GM12878 (cell line): Measurements from ENCODE around the gene GCA. TPM values are rescaled to one million over a fixed set of nuclear protein-coding genes. Genes with fewer than 3 reads are reported as not detected.

Source experiments
- BACH1 ChIP-seq: fragments of 450-650 bp; IDR thresholded peaks from 2 replicates; pipeline ENCODE4 v1.6.1; 2017; ENCODE audit warnings: mild to moderate bottlenecking, borderline replicate concordance
- BRCA1 ChIP-seq: IDR thresholded peaks from 2 replicates; pipeline ENCODE4 v1.6.1; 2011; ENCODE audit warnings: low read depth, low read length, improper control_type of control experiment
- CUX1 ChIP-seq: IDR thresholded peaks from 2 replicates; pipeline ENCODE4 v1.6.1; 2012; ENCODE audit warnings: improper control_type of control experiment, low read depth, low read length; ENCODE audit not compliant: insufficient replicate concordance
- E4F1 ChIP-seq: fragments of 450-650 bp; IDR thresholded peaks from 2 replicates; pipeline ENCODE4 v1.6.1; 2018; ENCODE audit warnings: borderline replicate concordance, mild to moderate bottlenecking; ENCODE audit not compliant: partially characterized antibody
- ELK1 ChIP-seq: IDR thresholded peaks from 2 replicates; pipeline ENCODE4 v1.6.1; 2012; ENCODE audit warnings: low read depth, low read length, improper control_type of control experiment
- EP300 ChIP-seq, 2 experiments: fragments of 150-350 bp in 1 of 2; IDR thresholded peaks; 2 replicates each; pipeline ENCODE4 v1.6.1; 2011 to 2012; ENCODE audit warnings: low read depth in 2 of 2, low read length in 2 of 2, borderline replicate concordance in 1 of 2, improper control_type of control experiment in 1 of 2, inconsistent platforms in 1 of 2; ENCODE audit not compliant: control insufficient read depth in 1 of 2
- IKZF1 ChIP-seq: fragments of 450-650 bp; conservative IDR thresholded peaks from 2 replicates; pipeline ENCODE4 v1.6.1; 2017; ENCODE audit warnings: antibody characterized with exemption, mild to moderate bottlenecking
- IKZF2 ChIP-seq, 2 experiments: fragments of 450-650 bp; IDR thresholded peaks; 2 replicates each; pipeline ENCODE4 v1.6.1; 2017; ENCODE audit warnings: mild to moderate bottlenecking in 2 of 2, moderate library complexity in 2 of 2
- KDM1A ChIP-seq: fragments of 200-600 bp; sonication (generic); IDR thresholded peaks from 2 replicates; pipeline ENCODE4 v1.6.1; 2016; ENCODE audit warnings: borderline replicate concordance
- MYC ChIP-seq: IDR thresholded peaks from 2 replicates; pipeline ENCODE4 v1.6.1; 2011; ENCODE audit warnings: mild to moderate bottlenecking, low read length, moderate library complexity, inconsistent platforms; ENCODE audit not compliant: insufficient read depth, insufficient replicate concordance, insufficient read length, severe bottlenecking
- PKNOX1 ChIP-seq: fragments of 450-650 bp; IDR thresholded peaks from 2 replicates; pipeline ENCODE4 v1.6.1; 2016; ENCODE audit warnings: mild to moderate bottlenecking
- RBBP5 ChIP-seq: fragments of 200-600 bp; sonication (generic); conservative IDR thresholded peaks from 2 replicates; pipeline ENCODE4 v1.6.1; 2016
- RELB ChIP-seq: fragments of 450-650 bp; IDR thresholded peaks from 2 replicates; pipeline ENCODE4 v1.6.1; 2017; ENCODE audit warnings: low read depth, mild to moderate bottlenecking, moderate library complexity
- polyA plus RNA-seq, 11 experiments: library from polyadenylated mRNA; depleted of rRNA in 4 of 11; unstranded in 6 of 11; stranded (reverse) in 5 of 11; fragments of >200 nt; fragmentation: Nextera tagmentation in 4 of 11; fragmentation: Illumina TruSeq in 1 of 11; extraction: Ambion mirVana in 4 of 11; extraction: Trizol in 1 of 11; gene quantifications; 1 replicate in 1 of 11; 2 replicates in 10 of 11; pipeline versions ENCODE4 v1.2.1 to v1.2.3, GENCODE V29; 2011 to 2016; ENCODE audit warnings: inconsistent platforms in 2 of 11, missing spikeins in 2 of 11, low read depth in 1 of 11
- total RNA-seq, 4 experiments: library from RNA; depleted of rRNA in 3 of 4; stranded (reverse); fragments of >200 nt in 3 of 4; fragmentation: Illumina TruSeq in 1 of 4; extraction: Trizol in 1 of 4; gene quantifications; 2 replicates each; pipeline versions ENCODE4 v1.2.1 to v1.2.3, GENCODE V29; 2013 to 2021

Gene GCA
- total and polyA plus RNA-seq, 10 of the 15 experiments (the other 5 are each of a cell fraction or from before 2014, with no cell fraction given), result 20.6 to 81.9 (median 32.0) TPM

- TF ChIP-seq BRCA1 (peak; percentile 68), PKNOX1 (peak; percentile 42; the same call in 1 of the 2 replicates), CUX1 (no peak), EP300 (IDR thresholded peaks at IDR 0.05; ENCODE audit: borderline replicate concordance in 1 of 2, control insufficient read depth in 1 of 2, low read depth in 2 of 2, low read length in 2 of 2) (no peak), MYC (peak; percentile 49), BACH1 (no peak), E4F1 (no peak), KDM1A (no peak), RELB (peak; percentile 64), IKZF1 (peak; percentile 68), ELK1 (no peak), IKZF2 (IDR thresholded peaks at IDR 0.05) (peak; percentile 38 to 46), RBBP5 (no peak)
Measured at GRCh38 chr2:162343824-162344616, at the start of gene GCA (continued).
